ENCODE data around the gene STAG2. TPM values are rescaled to one million over a fixed set of nuclear protein-coding genes. Genes with fewer than 3 reads are reported as not detected.

The STAG2 gene
- total and polyA plus RNA-seq, 2 of the 13 experiments (the other 11 are each of a cell fraction or from before 2014, with no cell fraction given), result 21.0 to 50.8 TPM

DNA sequence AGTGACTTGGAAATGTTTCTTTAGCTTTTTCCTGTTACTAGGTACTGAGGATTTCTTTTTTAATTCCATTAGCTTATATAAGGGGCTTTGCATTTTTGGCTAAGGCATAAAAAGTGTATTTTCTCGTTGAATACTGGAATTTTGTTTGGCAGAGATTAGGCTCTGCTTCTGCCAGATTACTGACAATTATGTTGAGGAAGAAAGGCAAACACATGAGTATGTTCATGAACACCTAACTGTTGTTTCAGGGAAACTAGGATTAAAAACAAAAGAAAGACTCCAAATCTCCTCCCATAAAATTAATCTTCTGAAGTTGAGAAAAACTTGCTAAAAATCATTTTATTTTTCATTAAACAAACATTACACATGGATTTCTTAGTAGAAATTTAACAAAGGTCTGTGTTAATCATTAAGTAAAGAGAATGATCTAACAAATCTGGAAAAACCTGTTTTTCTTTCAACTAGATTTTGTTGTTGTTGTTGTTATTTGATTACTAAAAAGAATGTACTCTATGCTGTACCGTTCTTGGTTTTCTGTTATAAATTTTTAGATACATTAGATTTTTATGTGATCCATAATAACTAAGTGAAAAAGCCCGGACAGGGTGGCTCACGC, 43.3 kb upstream of the STAG2 start:
- no peak overlapping the region for H3K27ac ChIP-seq (ENCODE audit: extremely low read length, insufficient read depth, low read length)
- intact Hi-C loops (cut with micrococcal nuclease; ENCODE audit: unreplicated experiment), result no loop called here
- BruUV-seq (replicated peaks), result no TSS peak
- H3K27me3 ChIP-seq (ENCODE audit: control insufficient read depth in 1 of 2, insufficient read depth in 2 of 2, low read length in 2 of 2), result no peaks in the 10 kb centered on the region
- H3K9ac ChIP-seq (ENCODE audit: insufficient read depth, low read depth, low read length), result no peak overlapping the region
- no peaks in the 10 kb centered on the region for H3K36me3 ChIP-seq (replicated peaks in 1 of 2; ENCODE audit: control insufficient read depth in 1 of 2, insufficient read depth in 2 of 2, low read length in 2 of 2)
- H3K9me3 ChIP-seq (ENCODE audit: low read length), result no peaks in the 10 kb centered on the region
- ChIA-PET CTCF (ENCODE audit: low intra/inter-chr PET ratio, low total read pairs) (no interaction called here), POLR2A (no interaction called here)
- 44% methylated on average over 4 of the region's 4 CpGs for WGBS (ENCODE audit: low lambda C conversion rate)
- TF ChIP-seq TFE3 (CRISPR knock-in tag; IDR thresholded peaks at IDR 0.05) (no peak), KLF6 (CRISPR knock-in tag; IDR thresholded peaks at IDR 0.05) (no peak), THAP11 (CRISPR knock-in tag; IDR thresholded peaks at IDR 0.05) (no peak), ZFP41 (CRISPR knock-in tag; IDR thresholded peaks at IDR 0.05; ENCODE audit: borderline replicate concordance) (no peak), KDM6A (CRISPR knock-in tag; IDR thresholded peaks at IDR 0.05; ENCODE audit: low read depth) (no peak), ISX (CRISPR knock-in tag; conservative IDR thresholded peaks at IDR 0.05) (no peak)
- in situ Hi-C loops (cut with HindIII; ENCODE audit: extremely low pct_ligation_motif_present, low pct_unique_long_range_greater_than_20kb), result no loop called here
- no peak for DNase-seq (ENCODE audit: low spot score)
- H3K4me3 ChIP-seq (replicated peaks in 1 of 3; ENCODE audit: insufficient read depth in 1 of 3, low read depth in 2 of 3, low read length in 3 of 3), result no peak overlapping the region
- ATAC-seq, result no peak
- no peaks in the 10 kb centered on the region for H4K20me1 ChIP-seq (ENCODE audit: insufficient read depth, low read length)
- H3K4me1 ChIP-seq (ENCODE audit: insufficient read depth, low read length), result peaks cover 9% of the 10 kb centered on the region
- FAIRE-seq, result peak; percentile 28
- no peaks in the 10 kb centered on the region for H3K79me2 ChIP-seq (ENCODE audit: insufficient read depth, low read length)
- no peak overlapping the region for H2AFZ ChIP-seq (ENCODE audit: low read length)
- no peak overlapping the region for H3K4me2 ChIP-seq (ENCODE audit: low read depth, low read length)

GRCh38 chrX:123920105-123920785, 41.3 kb upstream of the STAG2 start:
- ATAC-seq (no peak), FAIRE-seq (no peak), DNase-seq (ENCODE audit: low spot score) (no peak)
- Histone ChIP-seq H3K27ac (ENCODE audit: extremely low read length, insufficient read depth, low read length) (no peak overlapping the region), H3K4me3 (replicated peaks in 1 of 3; ENCODE audit: insufficient read depth in 1 of 3, low read depth in 2 of 3, low read length in 3 of 3) (no peak overlapping the region), H3K9ac (ENCODE audit: insufficient read depth, low read depth, low read length) (no peak overlapping the region), H3K36me3 (replicated peaks in 1 of 2; ENCODE audit: control insufficient read depth in 1 of 2, insufficient read depth in 2 of 2, low read length in 2 of 2) (no peaks in the 10 kb centered on the region), H4K20me1 (ENCODE audit: insufficient read depth, low read length) (no peaks in the 10 kb centered on the region), H3K9me3 (ENCODE audit: low read length) (no peaks in the 10 kb centered on the region), H3K79me2 (ENCODE audit: insufficient read depth, low read length) (no peaks in the 10 kb centered on the region), H3K4me2 (ENCODE audit: low read depth, low read length) (no peak overlapping the region), H3K4me1 (ENCODE audit: insufficient read depth, low read length) (peaks cover 9% of the 10 kb centered on the region), H3K27me3 (ENCODE audit: control insufficient read depth in 1 of 2, insufficient read depth in 2 of 2, low read length in 2 of 2) (no peaks in the 10 kb centered on the region), H2AFZ (ENCODE audit: low read length) (no peak overlapping the region)
- BruUV-seq (replicated peaks), result no TSS peak
- ChIA-PET POLR2A (no interaction called here), CTCF (ENCODE audit: low intra/inter-chr PET ratio, low total read pairs) (no interaction called here)
- in situ Hi-C loops (cut with HindIII; ENCODE audit: extremely low pct_ligation_motif_present, low pct_unique_long_range_greater_than_20kb) (no loop called here), intact Hi-C loops (cut with micrococcal nuclease; ENCODE audit: unreplicated experiment) (no loop called here)
- 86% methylated on average over 1 of the region's 1 CpG for WGBS (ENCODE audit: low lambda C conversion rate)
- TF ChIP-seq, protein P1, sequence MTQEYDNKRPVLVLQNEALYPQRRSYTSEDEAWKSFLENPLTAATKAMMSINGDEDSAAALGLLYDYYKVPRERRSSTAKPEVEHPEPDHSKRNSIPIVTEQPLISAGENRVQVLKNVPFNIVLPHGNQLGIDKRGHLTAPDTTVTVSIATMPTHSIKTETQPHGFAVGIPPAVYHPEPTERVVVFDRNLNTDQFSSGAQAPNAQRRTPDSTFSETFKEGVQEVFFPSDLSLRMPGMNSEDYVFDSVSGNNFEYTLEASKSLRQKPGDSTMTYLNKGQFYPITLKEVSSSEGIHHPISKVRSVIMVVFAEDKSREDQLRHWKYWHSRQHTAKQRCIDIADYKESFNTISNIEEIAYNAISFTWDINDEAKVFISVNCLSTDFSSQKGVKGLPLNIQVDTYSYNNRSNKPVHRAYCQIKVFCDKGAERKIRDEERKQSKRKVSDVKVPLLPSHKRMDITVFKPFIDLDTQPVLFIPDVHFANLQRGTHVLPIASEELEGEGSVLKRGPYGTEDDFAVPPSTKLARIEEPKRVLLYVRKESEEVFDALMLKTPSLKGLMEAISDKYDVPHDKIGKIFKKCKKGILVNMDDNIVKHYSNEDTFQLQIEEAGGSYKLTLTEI (CRISPR knock-in tag; conservative IDR thresholded peaks at IDR 0.05), result no peak
- TF ChIP-seq RXRA (CRISPR knock-in tag; IDR thresholded peaks at IDR 0.05) (no peak), PHF8 (CRISPR knock-in tag; IDR thresholded peaks at IDR 0.05) (no peak), EEA1 (CRISPR knock-in tag; IDR thresholded peaks at IDR 0.05; ENCODE audit: borderline replicate concordance) (no peak), HMGXB3 (CRISPR knock-in tag; IDR thresholded peaks at IDR 0.05; ENCODE audit: borderline replicate concordance) (no peak)

Data from HepG2 (cell line).